Spinal cord (tissue), 10 donors: Measurements from ENCODE around the gene BCL10. TPM values are rescaled to one million over a fixed set of nuclear protein-coding genes. Genes with fewer than 3 reads are reported as not detected.

Source experiments
- DNase-seq, 6 donors: peaks; one replicate each; pipeline versions ENCODE4 v3.0.0 to v3.0.0-alpha.2; 2013 to 2015; ENCODE audit warnings: low spot score in 6 of 6, low read depth in 4 of 6
- H3K27ac ChIP-seq: one replicate; pipeline ENCODE4 v1.5.1; 2013; ENCODE audit warnings: low read depth, low read length, control low read depth
- H3K27me3 ChIP-seq: one replicate; pipeline ENCODE4 v1.6.1; 2013; ENCODE audit warnings: low read length; ENCODE audit not compliant: control insufficient read depth, insufficient read depth
- H3K36me3 ChIP-seq: one replicate; pipeline ENCODE4 v1.6.1; 2013; ENCODE audit warnings: low read length; ENCODE audit not compliant: control insufficient read depth, insufficient read depth
- H3K4me1 ChIP-seq: one replicate; pipeline ENCODE4 v1.6.1; 2013; ENCODE audit warnings: low read length; ENCODE audit not compliant: control insufficient read depth, insufficient read depth
- H3K4me3 ChIP-seq: one replicate; pipeline ENCODE4 v1.5.1; 2013; ENCODE audit warnings: low read depth, low read length, control low read depth
- H3K9me3 ChIP-seq: one replicate; pipeline ENCODE4 v1.6.1; 2013; ENCODE audit warnings: low read length; ENCODE audit not compliant: control insufficient read depth, insufficient read depth
- WGBS: methylation state at CpG from one replicate; pipeline ENCODE4 v1.1.5; 2013; ENCODE audit warnings: missing lambda C conversion rate; ENCODE audit not compliant: insufficient coverage; 5-methylcytosine and 5-hydroxymethylcytosine counted together
- polyA plus RNA-seq, 2 donors: library from polyadenylated mRNA; unstranded; fragments of 120-200 nt; gene quantifications; one replicate each; pipeline ENCODE4 v1.2.1, GENCODE V29; 2013; ENCODE audit not compliant: insufficient read length in 2 of 2
- total RNA-seq, 2 donors: library from RNA; depleted of rRNA in 1 of 2; stranded (reverse); fragments of 120-200 nt in 1 of 2; fragments of >200 nt in 1 of 2; gene quantifications; one replicate each; pipeline versions ENCODE4 v1.2.3 to v1.2.4, GENCODE V29; 2013 to 2014
- donor health status: healthy.

The BCL10 gene
- total and polyA plus RNA-seq, 4 donors, result 12.9 to 22.7 (median 18.9) TPM

DNA sequence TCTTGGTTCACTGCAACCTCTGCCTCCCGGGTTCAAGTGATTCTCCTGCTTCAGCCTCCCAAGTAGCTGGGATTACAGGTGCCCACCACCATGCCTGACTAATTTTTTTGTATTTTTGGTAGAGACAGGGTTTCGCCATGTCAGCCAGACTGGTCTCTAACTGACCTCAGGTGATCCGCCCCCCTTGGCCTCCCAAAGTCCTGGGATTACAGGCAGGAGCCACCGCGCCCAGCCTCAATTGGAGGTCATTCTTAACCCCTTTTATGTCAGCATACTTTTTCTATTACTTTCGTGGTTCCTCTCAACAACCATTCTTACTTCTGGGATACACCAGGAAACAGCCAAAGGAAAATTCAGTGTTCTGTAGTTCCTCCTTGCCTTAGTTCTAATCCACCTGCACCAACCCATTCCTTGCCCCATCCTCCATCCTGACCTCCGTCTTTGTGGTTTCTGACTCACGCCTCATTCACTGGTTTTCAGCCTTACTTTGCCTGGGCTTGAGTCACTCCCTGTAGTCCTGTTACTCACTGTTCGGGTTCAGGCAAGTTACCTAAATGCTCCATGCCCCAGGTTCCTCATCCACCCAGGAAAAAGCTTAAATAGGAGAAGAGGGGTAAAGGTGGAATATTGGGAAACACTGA is 12.9 kb upstream of the BCL10 start:
- H3K9me3 ChIP-seq, result no peaks in the 10 kb centered on the region
- H3K4me1 ChIP-seq, result no peaks in the 10 kb centered on the region
- no peaks in the 10 kb centered on the region for H3K27me3 ChIP-seq
- DNase-seq, result no peak
- no peak overlapping the region for H3K4me3 ChIP-seq
- H3K27ac ChIP-seq, result no peak overlapping the region
- 93% methylated on average over 7 of the region's 9 CpGs for WGBS
- peaks cover 3% of the 10 kb centered on the region for H3K36me3 ChIP-seq

DNA sequence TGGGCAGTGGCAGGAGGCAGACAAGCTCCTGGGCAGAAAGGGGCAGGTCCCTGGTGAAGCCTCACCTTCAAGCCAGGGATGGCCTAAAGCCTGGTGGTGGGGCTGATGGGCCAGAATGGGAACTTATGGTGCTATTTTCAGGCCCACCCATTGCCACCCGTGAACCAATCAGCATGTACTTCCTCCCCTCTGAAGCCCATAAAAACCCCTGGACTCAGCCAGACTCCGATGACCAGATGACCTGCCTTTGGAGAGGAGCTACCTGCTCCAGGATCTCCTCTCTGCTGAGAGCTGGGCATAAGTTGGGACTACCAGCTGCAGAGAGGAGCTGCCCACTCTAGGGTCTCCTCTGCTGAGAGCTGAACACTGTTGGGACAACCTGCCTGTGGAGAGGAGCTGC is 7.8 kb upstream of the BCL10 start:
- Histone ChIP-seq H3K4me3 (no peak overlapping the region), H3K9me3 (no peaks in the 10 kb centered on the region), H3K27ac (no peak overlapping the region), H3K27me3 (no peaks in the 10 kb centered on the region), H3K4me1 (peaks cover 3% of the 10 kb centered on the region), H3K36me3 (peaks cover 3% of the 10 kb centered on the region)
- 100% methylated on average over 1 of the region's 2 CpGs for WGBS
- no peak for DNase-seq

DNA sequence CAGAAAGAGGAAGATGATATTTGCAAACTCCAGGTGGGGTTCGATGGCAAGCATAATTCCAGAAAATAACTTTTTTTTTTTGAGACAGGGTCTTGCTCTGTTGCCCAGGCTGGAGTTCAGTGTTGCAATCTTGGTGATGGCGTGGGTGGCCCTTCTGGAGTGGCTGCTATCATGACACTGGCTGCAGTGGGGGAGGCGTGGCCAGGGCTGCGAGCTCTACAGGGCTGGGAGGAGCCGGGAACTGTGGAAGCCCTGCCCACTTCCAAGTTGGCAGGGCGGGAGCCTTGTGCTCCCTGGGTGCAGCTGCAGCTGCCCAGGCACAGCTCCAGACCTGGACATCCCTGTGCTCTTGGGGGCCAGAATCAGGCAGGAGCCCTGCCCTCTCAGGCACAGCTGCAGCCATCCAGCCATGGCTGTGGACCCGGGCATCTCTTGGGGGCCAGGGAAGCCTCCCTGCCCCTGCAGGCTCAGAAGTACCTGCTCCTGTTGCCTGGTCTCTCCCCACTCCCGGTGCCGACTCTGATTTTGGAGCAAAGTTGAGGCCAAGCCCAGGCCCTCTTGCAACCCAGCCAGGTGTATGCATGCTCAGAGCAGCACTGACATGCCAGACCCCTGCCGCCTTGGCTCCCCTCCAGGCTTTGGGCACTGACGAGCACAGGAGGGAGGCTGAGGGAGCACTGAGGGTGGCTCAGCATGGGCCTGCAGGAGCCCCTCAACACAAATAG is 7.2 kb upstream of the BCL10 start:
- DNase-seq, result no peak

DNA sequence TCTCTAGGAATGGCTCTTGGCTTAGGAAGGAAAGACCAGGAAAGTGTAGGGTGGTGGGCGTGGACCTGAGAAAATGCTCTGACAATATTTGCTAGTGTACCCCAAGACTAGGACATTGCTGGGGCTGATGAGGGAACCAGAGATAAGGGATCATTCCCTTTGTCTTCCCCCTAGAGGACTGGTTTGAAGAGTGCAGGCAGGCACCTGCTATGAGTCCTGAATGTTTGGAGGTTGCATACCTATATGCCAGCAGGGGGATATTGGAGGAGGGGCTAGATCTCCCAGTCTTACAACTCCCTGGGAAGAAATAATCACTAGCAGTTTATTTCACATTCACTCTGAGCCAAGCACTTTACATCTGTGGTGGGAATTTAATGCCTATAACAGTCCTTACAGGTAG is 6.0 kb upstream of the BCL10 start:
- no CpG with 5 or more reads among the region's 1 CpG for WGBS
- Histone ChIP-seq H3K9me3 (no peaks in the 10 kb centered on the region), H3K36me3 (peaks cover 3% of the 10 kb centered on the region), H3K27me3 (no peaks in the 10 kb centered on the region), H3K4me1 (peaks cover 3% of the 10 kb centered on the region), H3K4me3 (no peak overlapping the region), H3K27ac (no peak overlapping the region)
- peak in 1 of 6 donors; percentile 28 for DNase-seq

More for the DNA sequence above, 7.2 kb upstream of the BCL10 start:
- no peak overlapping the region for H3K27ac ChIP-seq
- whole genome bisulfite sequencing, result 90% methylated on average over 11 of the region's 11 CpGs
- H3K36me3 ChIP-seq, result peaks cover 3% of the 10 kb centered on the region
- peaks cover 3% of the 10 kb centered on the region for H3K4me1 ChIP-seq
- H3K27me3 ChIP-seq, result no peaks in the 10 kb centered on the region
- H3K9me3 ChIP-seq, result no peaks in the 10 kb centered on the region
- no peak overlapping the region for H3K4me3 ChIP-seq

DNA sequence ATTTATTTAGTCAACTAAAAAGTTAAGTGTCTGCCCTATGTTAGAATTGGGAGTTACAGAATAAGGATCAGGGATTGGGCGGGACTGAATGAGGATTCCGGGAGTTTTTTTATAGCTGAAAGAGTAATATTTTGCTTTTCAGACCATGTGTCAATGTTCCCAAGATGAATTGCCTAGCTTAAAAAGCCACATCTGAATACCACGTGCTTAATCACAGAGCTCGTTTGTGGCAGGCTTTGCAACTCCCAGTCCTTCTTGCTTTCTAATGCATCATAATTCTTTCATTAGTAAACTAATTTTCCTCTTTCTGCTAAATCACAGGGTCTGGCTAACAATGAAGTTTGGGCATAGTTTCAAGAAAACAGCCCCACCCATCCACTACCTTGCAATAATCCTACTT is 4.2 kb upstream of the BCL10 start:
- WGBS, result 78% methylated on average over 3 of the region's 4 CpGs
- peaks cover 7% of the 10 kb centered on the region for H3K4me1 ChIP-seq
- no peak for DNase-seq
- no peaks in the 10 kb centered on the region for H3K9me3 ChIP-seq
- H3K4me3 ChIP-seq, result no peak overlapping the region
- peaks cover 3% of the 10 kb centered on the region for H3K36me3 ChIP-seq
- H3K27me3 ChIP-seq, result no peaks in the 10 kb centered on the region
- H3K27ac ChIP-seq, result no peak overlapping the region

DNA sequence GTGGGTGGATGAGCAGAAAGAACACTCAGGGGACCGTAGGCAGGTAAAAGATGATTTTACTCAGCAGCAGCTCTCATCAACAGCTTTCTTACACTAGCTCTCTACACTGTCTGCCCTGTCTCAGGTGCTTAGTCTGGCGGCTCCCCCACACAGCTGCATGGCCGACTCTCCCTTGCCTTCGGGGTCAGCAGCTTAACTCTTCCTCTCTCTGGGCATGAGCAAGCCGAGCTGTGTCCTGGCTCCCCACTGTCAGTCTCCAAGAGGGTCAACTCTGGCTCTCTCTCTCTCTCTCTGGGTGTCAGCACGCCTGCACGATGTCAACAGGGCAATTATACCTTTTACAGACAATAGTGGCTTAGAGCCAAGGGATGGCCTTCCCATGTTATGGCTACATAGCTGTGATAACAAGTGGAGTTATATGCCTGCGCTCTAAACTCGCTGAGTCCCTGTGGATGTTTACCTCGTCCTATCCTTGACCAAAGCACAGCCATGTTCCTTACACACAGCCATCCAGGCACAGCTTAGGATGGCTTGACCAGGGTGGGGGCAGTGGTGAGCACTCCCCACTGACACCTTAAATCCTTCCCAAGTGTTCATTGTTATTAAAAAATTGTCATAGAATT is 3.1 kb upstream of the BCL10 start:
- no peaks in the 10 kb centered on the region for H3K36me3 ChIP-seq
- H3K9me3 ChIP-seq, result no peaks in the 10 kb centered on the region
- no peak overlapping the region for H3K4me3 ChIP-seq
- DNase-seq, result no peak
- WGBS, result 83% methylated on average over 5 of the region's 10 CpGs
- no peaks in the 10 kb centered on the region for H3K27me3 ChIP-seq
- no peak overlapping the region for H3K27ac ChIP-seq
- peaks cover 7% of the 10 kb centered on the region for H3K4me1 ChIP-seq

DNA sequence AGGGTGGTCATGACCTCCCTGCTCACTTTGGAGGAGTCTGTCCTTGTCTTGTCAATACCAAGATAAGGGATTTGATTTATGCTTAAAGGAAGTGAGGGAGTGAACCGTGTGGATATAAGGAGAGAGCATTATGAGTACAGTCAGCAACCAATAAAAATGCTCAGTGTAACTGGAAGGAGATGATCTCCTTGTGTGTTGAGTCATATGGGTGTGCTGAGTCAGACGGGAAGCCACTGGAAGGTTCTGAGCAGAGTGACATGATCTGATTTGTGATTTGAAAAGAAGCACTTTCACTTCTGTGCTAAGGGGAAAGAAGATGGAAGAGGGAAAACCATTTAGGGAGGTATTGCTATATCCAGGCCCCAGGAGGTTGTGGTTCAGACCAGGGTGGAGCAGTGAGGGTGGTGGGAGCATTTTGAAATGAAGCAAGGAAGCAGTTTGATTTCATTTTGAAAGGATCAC is 2.5 kb upstream of the BCL10 start:
- Histone ChIP-seq H3K36me3 (no peaks in the 10 kb centered on the region), H3K9me3 (no peaks in the 10 kb centered on the region), H3K27ac (no peak overlapping the region), H3K4me3 (no peak overlapping the region), H3K4me1 (peaks cover 7% of the 10 kb centered on the region), H3K27me3 (no peaks in the 10 kb centered on the region)
- WGBS, result 76% methylated on average over 2 of the region's 2 CpGs
- no peak for DNase-seq

DNA sequence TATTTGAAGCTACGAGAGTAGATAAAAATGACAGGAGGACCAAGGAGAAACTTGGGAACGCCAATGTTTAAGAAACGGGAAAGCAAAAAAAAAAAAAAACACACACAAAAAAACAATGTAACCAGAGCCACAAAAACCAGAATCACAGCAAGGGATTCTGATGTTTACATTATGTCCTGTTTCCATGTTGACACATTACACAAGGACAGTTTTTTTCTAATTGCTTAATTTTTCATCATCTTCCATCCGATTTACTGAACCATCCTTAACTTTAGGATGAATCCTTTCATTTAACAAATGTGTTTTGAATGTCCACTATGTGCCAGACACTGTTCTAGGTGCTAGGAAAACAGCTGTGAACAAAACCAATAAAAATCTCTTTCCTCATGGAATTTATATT is 1.4 kb upstream of the BCL10 start:
- Histone ChIP-seq H3K4me1 (peaks cover 4% of the 10 kb centered on the region), H3K27me3 (no peaks in the 10 kb centered on the region), H3K9me3 (no peaks in the 10 kb centered on the region), H3K27ac (no peak overlapping the region), H3K4me3 (no peak overlapping the region), H3K36me3 (no peaks in the 10 kb centered on the region)
- WGBS, result no CpG with 5 or more reads among the region's 4 CpGs
- DNase-seq, result no peak

DNA sequence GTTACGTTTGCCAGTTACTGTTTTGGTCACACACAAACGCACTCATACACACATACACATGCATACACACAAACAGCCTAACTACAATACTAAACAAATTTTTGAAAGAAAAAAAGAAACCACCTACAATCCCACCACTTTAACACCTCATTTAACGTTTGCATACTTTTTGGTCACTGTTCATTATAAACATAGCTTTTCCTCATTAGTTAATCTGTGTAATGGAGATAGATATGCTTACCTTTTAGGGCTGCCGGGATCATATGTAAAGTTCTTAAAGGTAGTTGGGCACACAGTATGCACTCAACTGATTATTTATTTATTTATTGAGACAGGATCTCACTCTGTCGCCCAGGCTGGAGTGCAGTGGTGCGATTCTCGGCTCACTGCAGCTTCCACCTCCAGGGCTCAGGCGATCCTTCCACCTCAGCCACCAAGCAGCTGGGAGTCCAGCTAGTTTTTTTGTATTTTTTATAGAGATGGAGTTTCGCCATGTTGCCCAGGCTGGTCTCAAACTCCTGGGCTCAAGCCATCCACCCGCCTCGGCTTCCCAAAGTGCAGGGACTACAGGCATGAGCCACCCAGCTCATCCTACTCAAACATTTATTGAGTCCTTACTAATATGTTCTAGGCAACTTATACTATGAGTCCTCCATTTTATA is 677 bp upstream of the BCL10 start:
- WGBS, result 65% methylated on average over 8 of the region's 11 CpGs
- H3K9me3 ChIP-seq, result no peaks in the 10 kb centered on the region
- H3K27me3 ChIP-seq, result no peaks in the 10 kb centered on the region
- H3K4me1 ChIP-seq, result peaks cover 4% of the 10 kb centered on the region
- H3K4me3 ChIP-seq, result peak overlapping the region; percentile 96
- H3K36me3 ChIP-seq, result no peaks in the 10 kb centered on the region
- no peak for DNase-seq
- peak overlapping the region; percentile 93 for H3K27ac ChIP-seq
